Stimulated activated memory B cell treated with anti-CD40 and anti-IgM and Interleukin-4, amounts not matched to agents 10 μg/mL and 1 μg/mL and 100 μg/mL, for 72 hours (primary cell): ENCODE results near the gene ZDHHC24.

Source experiments
- ATAC-seq: fragments of 150-1000 bp; cut with Tn5 transposase; 2 replicates; pipeline ENCODE4 v1.10.0; 2021
- H3K27ac Mint-ChIP-seq: one replicate; pipeline ENCODE4 v1.8.0; 2022; ENCODE audit warnings: mild to moderate bottlenecking, mixed read lengths
- H3K27me3 Mint-ChIP-seq: one replicate; pipeline ENCODE4 v1.8.0; 2022; ENCODE audit warnings: mixed read lengths
- H3K36me3 Mint-ChIP-seq: one replicate; pipeline ENCODE4 v1.8.0; 2022; ENCODE audit warnings: mixed read lengths
- H3K4me1 Mint-ChIP-seq: one replicate; pipeline ENCODE4 v1.8.0; 2022; ENCODE audit warnings: mixed read lengths
- H3K4me3 Mint-ChIP-seq: one replicate; pipeline ENCODE4 v1.8.0; 2022; ENCODE audit warnings: mild to moderate bottlenecking, moderate library complexity, mixed read lengths
- H3K9me3 Mint-ChIP-seq: one replicate; pipeline ENCODE4 v1.8.0; 2022; ENCODE audit warnings: mixed read lengths

Gene ZDHHC24

GRCh38 chr11:66570850-66571180 is 25.0 kb upstream of the ZDHHC24 start:
- Mint-ChIP-seq H3K4me3 (no peak overlapping the region), H3K4me1 (peaks cover 21% of the 10 kb centered on the region), H3K27me3 (peaks cover 24% of the 10 kb centered on the region), H3K36me3 (no peaks in the 10 kb centered on the region), H3K27ac (no peak overlapping the region), H3K9me3 (no peaks in the 10 kb centered on the region)
- ATAC-seq, result no peak

GRCh38 chr11:66570079-66570849 is 24.4 kb upstream of the ZDHHC24 start:
- Mint-ChIP-seq H3K4me3 (no peak overlapping the region), H3K27me3 (peaks cover 19% of the 10 kb centered on the region), H3K4me1 (peaks cover 21% of the 10 kb centered on the region), H3K36me3 (no peaks in the 10 kb centered on the region), H3K9me3 (no peaks in the 10 kb centered on the region), H3K27ac (no peak overlapping the region)
- ATAC-seq, result no peak

- Mint-ChIP-seq H3K9me3 (no peaks in the 10 kb centered on the region), H3K27me3 (peaks cover 7% of the 10 kb centered on the region), H3K27ac (peak overlapping the region; percentile 72), H3K36me3 (no peaks in the 10 kb centered on the region), H3K4me3 (no peak overlapping the region), H3K4me1 (peaks cover 21% of the 10 kb centered on the region)
- ATAC-seq, result no peak
Measured at GRCh38 chr11:66569076-66569475, 23.2 kb upstream of the ZDHHC24 start.

- Mint-ChIP-seq H3K27me3 (no peaks in the 10 kb centered on the region), H3K36me3 (no peaks in the 10 kb centered on the region), H3K9me3 (no peaks in the 10 kb centered on the region), H3K4me3 (peak within 1 kb of the TSS; percentile 80), H3K27ac (peak within 1 kb of the TSS; percentile 72), H3K4me1 (peaks cover 21% of the 10 kb centered on the region)
- peak; percentile 92 for ATAC-seq
Measured at GRCh38 chr11:66568124-66568916, 22.5 kb upstream of the ZDHHC24 start, which contains the start of gene CTSF. CTSF (minus strand) TSS chr11:66568606; CDS start chr11:66568486, 120 bp downstream.

- peaks cover 21% of the 10 kb centered on the region for H3K4me1 Mint-ChIP-seq
- H3K36me3 Mint-ChIP-seq, result no peaks in the 10 kb centered on the region
- H3K27me3 Mint-ChIP-seq, result no peaks in the 10 kb centered on the region
- H3K4me3 Mint-ChIP-seq, result peak overlapping the region; percentile 80
- H3K9me3 Mint-ChIP-seq, result no peaks in the 10 kb centered on the region
- H3K27ac Mint-ChIP-seq, result peak overlapping the region; percentile 72
- ATAC-seq, result peak; percentile 22
Measured at GRCh38 chr11:66567787-66568123, 21.9 kb upstream of the ZDHHC24 start.

- no peak for ATAC-seq
- Mint-ChIP-seq H3K36me3 (no peaks in the 10 kb centered on the region), H3K4me1 (peaks cover 21% of the 10 kb centered on the region), H3K9me3 (no peaks in the 10 kb centered on the region), H3K27me3 (peaks cover 1% of the 10 kb centered on the region), H3K27ac (no peak overlapping the region), H3K4me3 (no peak overlapping the region)
Measured at GRCh38 chr11:66566221-66566620, 20.4 kb upstream of the ZDHHC24 start.

- no peak overlapping the region for H3K27ac Mint-ChIP-seq
- ATAC-seq, result no peak
- H3K9me3 Mint-ChIP-seq, result no peaks in the 10 kb centered on the region
- H3K4me3 Mint-ChIP-seq, result no peak overlapping the region
- H3K36me3 Mint-ChIP-seq, result no peaks in the 10 kb centered on the region
- H3K4me1 Mint-ChIP-seq, result peaks cover 21% of the 10 kb centered on the region
- peaks cover 13% of the 10 kb centered on the region for H3K27me3 Mint-ChIP-seq
Measured at GRCh38 chr11:66564984-66565383, 19.1 kb upstream of the ZDHHC24 start.

GRCh38 chr11:66564538-66564937 is 18.7 kb upstream of the ZDHHC24 start:
- H3K4me1 Mint-ChIP-seq, result peaks cover 21% of the 10 kb centered on the region
- peaks cover 17% of the 10 kb centered on the region for H3K27me3 Mint-ChIP-seq
- H3K27ac Mint-ChIP-seq, result no peak overlapping the region
- H3K4me3 Mint-ChIP-seq, result no peak overlapping the region
- no peaks in the 10 kb centered on the region for H3K36me3 Mint-ChIP-seq
- H3K9me3 Mint-ChIP-seq, result no peaks in the 10 kb centered on the region
- no peak for ATAC-seq

GRCh38 chr11:66563832-66564231 is 18.0 kb upstream of the ZDHHC24 start:
- no peak for ATAC-seq
- Mint-ChIP-seq H3K36me3 (no peaks in the 10 kb centered on the region), H3K27me3 (peaks cover 20% of the 10 kb centered on the region), H3K9me3 (no peaks in the 10 kb centered on the region), H3K4me3 (no peak overlapping the region), H3K27ac (no peak overlapping the region), H3K4me1 (peaks cover 20% of the 10 kb centered on the region)

GRCh38 chr11:66562907-66563583 is 17.2 kb upstream of the ZDHHC24 start:
- H3K4me3 Mint-ChIP-seq, result no peak overlapping the region
- no peak overlapping the region for H3K27ac Mint-ChIP-seq

GRCh38 chr11:66562275-66562674 is 16.4 kb upstream of the ZDHHC24 start:
- H3K27ac Mint-ChIP-seq, result no peak overlapping the region
- no peaks in the 10 kb centered on the region for H3K36me3 Mint-ChIP-seq
- H3K27me3 Mint-ChIP-seq, result peaks cover 36% of the 10 kb centered on the region
- peaks cover 6% of the 10 kb centered on the region for H3K4me1 Mint-ChIP-seq
- no peaks in the 10 kb centered on the region for H3K9me3 Mint-ChIP-seq
- no peak for ATAC-seq
- no peak overlapping the region for H3K4me3 Mint-ChIP-seq

More at GRCh38 chr11:66562907-66563583, 17.2 kb upstream of the ZDHHC24 start:
- peaks cover 28% of the 10 kb centered on the region for H3K27me3 Mint-ChIP-seq
- no peaks in the 10 kb centered on the region for H3K36me3 Mint-ChIP-seq
- H3K4me1 Mint-ChIP-seq, result peaks cover 14% of the 10 kb centered on the region
- ATAC-seq, result no peak
- H3K9me3 Mint-ChIP-seq, result no peaks in the 10 kb centered on the region

- peaks cover 36% of the 10 kb centered on the region for H3K27me3 Mint-ChIP-seq
- no peaks in the 10 kb centered on the region for H3K9me3 Mint-ChIP-seq
- no peaks in the 10 kb centered on the region for H3K36me3 Mint-ChIP-seq
- no peak overlapping the region for H3K4me3 Mint-ChIP-seq
- H3K4me1 Mint-ChIP-seq, result peaks cover 3% of the 10 kb centered on the region
- ATAC-seq, result no peak
- H3K27ac Mint-ChIP-seq, result no peak overlapping the region
Measured at GRCh38 chr11:66561975-66562248, 16.1 kb upstream of the ZDHHC24 start.

GRCh38 chr11:66561178-66561974 is 15.5 kb upstream of the ZDHHC24 start:
- Mint-ChIP-seq H3K27ac (no peak overlapping the region), H3K27me3 (peaks cover 36% of the 10 kb centered on the region), H3K9me3 (no peaks in the 10 kb centered on the region), H3K36me3 (no peaks in the 10 kb centered on the region), H3K4me3 (no peak overlapping the region), H3K4me1 (no peaks in the 10 kb centered on the region)
- no peak for ATAC-seq

- H3K36me3 Mint-ChIP-seq, result no peaks in the 10 kb centered on the region
- H3K27ac Mint-ChIP-seq, result no peak overlapping the region
- H3K9me3 Mint-ChIP-seq, result no peaks in the 10 kb centered on the region
- H3K4me1 Mint-ChIP-seq, result no peaks in the 10 kb centered on the region
- peaks cover 36% of the 10 kb centered on the region for H3K27me3 Mint-ChIP-seq
- H3K4me3 Mint-ChIP-seq, result no peak overlapping the region
- ATAC-seq, result no peak
Measured at GRCh38 chr11:66559866-66560676, 14.2 kb upstream of the ZDHHC24 start.
